DMS 273 treated with DMSO at 0.1 percent for 48 hours (cell line): ENCODE measurements around the gene GAB2.

Experiments
- DNase-seq: peaks from one replicate; lab custom pipeline; 2025; lab: John Stamatoyannopoulos, UW

The GAB2 gene

DNA sequence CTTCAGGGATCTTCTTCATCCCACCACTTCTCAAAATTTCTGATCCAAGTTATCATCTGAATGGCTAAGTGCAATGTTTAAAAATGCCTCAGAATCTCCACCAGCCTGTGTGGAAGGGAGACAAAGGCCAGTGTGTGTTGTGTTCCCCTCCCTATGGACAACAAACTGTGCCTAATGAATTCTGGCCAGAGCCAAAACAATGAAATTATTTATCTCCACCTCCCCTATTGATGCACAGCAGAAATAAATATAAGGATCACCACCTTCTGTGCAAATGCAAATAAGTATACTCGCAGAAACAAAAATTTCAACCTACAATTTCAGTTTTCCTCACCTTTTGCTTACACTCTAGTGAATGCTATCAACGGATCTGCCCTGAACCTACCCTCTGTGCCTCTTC, 75.8 kb downstream of the GAB2 start:
- DNase-seq, result no peak

DNA sequence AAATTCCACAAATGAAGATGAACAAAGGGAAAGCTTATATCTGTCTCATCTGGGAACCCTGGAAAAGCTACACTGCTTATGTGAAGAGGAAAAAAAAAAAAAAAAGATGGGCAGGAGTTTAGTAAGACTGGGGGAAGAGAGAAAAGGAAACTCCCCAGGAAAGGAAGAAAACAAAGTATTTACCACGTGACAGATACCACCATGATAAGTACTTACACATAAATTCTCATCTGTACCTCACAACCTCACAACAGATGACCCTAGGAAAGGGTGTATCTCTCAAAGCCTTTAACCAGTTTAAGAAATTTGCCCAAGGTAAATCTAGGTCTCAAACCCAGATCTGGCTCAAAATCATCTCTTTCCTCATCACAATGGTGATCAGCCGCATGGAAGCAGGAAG, 77.1 kb downstream of the GAB2 start:
- DNase-seq, result no peak

DNA sequence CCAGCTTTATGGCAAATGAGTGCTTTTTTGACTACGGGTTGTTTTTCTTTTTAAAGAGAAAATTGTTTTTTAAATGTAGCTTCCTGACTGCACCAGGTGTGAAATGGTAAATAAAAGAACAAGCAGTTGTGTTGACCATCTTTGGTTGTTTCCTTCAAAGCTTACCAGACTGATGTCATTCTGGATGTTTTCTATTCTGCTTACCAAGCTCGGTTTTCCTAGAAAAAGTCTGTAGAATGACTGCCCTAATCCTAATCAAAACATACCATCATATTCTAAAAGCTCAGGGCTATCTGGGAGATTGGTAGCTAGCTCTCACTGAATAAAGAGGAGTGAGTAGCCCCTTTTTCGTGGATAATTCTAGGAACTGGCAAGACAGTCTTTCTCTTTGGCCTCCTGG, 77.7 kb downstream of the GAB2 start:
- no peak for DNase-seq

DNA sequence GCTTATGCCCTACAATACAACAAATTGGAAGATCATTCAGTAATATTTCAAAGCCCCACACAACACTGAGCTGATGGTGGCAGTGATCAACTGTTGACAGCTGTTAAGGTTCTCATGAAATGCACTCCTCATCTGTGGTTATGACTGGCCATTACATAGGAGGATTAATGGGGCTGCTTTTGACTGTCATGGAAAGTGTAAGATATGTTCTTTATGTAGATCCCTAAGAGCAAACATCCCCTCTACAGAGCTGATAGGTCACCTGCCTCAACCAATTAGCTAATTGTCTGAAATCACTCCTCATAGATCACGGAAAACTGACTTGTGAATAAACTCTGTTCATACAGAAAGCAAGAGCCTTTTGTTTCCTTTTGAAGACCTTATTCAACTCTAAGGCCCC, 78.1 kb downstream of the GAB2 start:
- no peak for DNase-seq

DNA sequence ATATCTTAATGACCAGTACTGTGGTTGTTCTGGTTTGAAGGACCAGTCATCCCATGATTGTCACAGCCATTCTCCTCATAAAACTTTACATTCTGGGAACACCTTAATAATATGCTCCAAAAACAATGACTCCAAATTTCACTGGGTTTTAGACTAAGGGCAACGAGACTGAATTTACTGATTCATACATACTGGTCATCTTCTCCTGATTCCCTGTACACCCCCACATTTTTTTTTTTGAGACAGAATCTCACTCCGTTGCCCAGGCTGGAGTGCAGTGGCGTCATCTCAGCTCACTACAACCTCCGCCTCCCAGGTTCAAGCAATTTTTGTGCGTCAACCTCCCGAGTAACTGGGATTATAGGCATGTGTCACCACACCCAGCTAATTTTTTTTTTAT, 78.9 kb downstream of the GAB2 start:
- DNase-seq, result no peak

DNA sequence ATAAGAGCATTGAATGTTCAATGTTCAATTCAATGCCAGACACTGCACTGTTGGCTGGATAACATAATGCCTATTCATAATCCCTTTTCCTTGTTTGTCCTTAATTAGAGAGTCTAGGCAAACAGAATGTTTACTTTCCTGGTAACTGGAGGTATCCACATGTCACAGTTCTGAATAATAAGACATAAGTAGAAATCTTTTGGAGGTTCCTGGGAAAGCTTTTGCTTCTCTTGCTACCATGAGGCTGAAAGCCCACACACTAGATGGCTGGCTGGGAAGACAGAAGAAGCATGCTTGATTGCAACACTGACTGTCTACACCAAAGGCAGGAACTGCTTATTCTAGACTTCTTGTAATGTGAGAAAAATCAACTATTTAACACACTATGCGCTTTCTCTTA, 79.5 kb downstream of the GAB2 start:
- DNase-seq, result no peak

DNA sequence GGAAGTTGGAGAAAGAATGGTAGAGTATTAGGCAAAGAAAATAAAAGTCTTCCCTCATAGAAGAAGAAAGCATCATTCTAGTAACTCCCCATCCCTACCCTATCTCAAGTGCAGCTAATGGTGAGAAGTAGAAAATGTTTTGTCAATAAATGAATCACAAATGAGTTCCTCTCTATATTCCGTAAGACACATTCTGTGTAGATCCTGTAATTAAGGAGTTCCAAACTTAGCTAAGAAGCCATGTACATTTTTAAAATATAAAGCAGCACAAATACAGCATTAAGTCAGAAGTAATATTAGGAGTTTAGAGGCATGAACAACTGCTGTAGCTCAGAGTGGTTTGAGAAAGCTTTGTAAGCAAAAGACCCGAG, 80.1 kb downstream of the GAB2 start:
- DNase-seq, result no peak

DNA sequence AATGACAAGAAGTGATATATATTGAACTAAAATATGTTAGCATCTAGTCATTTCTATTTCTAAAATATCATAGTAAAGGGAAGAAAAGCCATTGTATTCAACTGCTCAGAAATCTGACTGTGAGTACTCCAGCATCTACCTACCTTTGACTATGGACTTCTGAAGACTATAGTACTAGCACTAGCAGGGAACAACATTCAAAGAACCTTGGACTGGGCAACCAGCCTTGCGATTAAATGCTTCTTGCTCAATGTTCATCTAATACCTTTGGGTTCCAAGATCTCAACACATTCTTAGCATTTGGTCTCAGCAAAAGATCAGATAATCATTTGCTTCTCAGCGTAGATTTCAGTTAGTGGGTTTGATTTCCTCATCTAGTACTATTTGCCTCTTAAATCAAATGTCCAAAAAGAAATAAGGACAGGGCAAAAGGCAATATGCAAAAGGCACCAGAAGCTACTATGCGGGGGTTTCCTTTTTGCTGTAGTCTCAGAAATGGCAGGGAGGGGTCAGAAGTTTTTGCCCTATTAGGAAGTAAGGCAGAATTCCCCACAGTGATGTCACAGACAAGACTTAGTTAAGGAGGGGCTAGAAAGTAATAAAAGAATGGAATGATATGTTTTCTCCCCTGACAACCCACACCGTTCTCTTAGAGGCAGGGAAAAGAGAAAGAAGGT, 80.6 kb downstream of the GAB2 start:
- DNase-seq, result no peak

DNA sequence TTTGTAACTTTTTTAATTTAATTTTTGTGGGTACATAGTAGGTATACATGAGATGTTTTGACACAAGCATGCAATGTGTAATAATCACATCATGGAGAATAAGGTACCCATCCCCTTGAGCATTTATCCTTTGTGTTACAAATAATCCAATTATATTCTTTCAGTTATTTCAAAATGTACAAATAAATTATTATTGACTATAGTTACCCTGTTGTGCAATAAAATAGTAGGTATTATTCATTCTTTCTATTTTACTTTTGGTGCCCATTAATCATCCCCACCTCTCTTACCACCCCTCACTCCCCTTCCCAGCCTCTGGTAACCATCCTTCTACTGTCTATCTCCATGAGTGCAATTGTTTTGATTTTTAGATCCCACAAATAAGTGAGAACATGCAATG, 83.5 kb downstream of the GAB2 start:
- no peak for DNase-seq

DNA sequence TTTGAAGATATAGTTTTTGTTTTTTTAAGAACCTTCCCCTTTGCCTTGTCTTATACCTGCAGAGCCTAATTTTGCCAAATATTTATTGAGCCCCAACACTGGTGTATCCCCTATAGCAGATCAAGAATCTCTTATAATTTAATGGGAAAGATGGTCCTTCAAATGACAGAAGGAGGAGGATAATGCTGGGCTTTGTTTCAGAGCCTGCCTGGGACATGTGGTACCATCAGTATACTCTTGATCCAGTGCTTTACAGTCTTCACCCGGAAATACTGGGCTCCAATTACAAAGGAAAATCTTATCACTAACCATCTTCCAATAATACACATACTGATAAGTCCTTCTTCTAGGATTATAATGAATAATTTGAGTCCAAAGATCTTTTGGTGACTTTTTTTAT, 84.7 kb downstream of the GAB2 start:
- DNase-seq, result no peak

DNA sequence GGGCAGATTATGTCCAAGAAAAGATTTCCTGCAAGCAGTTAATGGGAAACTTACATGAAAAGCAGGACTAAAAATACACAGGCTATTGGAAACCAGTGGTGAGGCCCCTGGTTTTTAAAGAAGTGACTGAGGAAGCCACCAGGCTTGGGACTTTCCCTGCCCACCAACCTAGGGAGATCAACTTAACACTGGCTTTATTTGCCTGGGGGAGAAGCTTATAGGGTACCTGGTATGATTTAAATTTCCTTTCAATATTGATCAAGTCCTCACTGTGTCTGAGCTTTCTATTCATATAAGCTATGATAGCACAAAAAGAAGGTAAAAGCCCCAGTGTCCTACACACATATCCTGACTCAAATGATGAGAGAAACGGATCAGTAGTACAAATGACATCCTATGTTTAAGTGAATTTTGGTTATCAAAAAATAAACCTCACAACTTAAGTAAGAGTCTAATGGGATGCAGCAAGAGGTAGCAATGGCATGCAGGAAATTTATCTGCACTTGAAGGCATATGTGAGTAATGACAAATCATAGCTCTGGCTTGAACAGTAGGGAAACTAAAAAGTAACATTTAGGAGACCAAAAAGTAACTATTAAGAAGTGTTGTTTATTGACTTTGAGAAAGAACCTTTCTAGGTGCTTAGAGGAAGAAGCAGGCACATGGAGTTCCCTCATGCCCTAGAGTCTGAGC, 85.3 kb downstream of the GAB2 start:
- no peak for DNase-seq

DNA sequence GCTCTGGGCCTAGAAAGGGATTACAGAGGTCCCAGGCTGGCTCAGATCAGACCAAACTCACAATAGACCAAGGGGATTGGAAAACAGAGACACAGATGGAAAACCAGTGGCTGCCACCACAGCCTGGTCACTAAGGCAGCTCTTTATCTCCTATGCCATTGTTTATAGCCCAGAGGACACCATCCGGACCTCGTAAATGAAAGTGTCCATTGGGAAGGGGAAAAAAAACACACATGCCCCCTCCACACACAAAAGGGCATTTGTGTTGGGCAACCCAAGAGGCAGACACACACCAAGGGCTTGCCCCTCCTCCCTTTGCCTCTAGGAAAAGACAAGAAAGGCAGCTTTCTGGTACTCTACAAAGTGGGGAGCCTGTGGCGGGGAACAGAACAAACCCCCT, 85.9 kb downstream of the GAB2 start:
- no peak for DNase-seq

DNA sequence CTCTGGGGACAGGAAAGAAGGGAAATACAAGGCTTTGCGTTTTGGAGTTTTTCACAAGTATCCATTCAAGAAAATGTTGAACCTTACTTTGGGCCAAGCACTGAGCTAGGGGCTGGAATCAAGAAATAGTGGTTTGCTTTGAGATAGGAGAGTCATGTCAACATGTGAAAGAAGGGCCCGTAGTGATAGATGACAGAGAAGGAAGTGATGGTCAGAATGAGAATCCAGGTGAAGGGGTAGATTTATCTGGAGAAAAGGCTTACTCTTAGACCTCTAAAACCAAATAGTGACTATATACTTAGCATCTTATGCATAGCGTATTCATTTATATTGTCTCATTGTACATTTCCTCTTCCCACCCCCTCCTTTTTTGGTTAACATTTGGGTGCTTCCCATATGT, 87.3 kb downstream of the GAB2 start:
- no peak for DNase-seq

DNA sequence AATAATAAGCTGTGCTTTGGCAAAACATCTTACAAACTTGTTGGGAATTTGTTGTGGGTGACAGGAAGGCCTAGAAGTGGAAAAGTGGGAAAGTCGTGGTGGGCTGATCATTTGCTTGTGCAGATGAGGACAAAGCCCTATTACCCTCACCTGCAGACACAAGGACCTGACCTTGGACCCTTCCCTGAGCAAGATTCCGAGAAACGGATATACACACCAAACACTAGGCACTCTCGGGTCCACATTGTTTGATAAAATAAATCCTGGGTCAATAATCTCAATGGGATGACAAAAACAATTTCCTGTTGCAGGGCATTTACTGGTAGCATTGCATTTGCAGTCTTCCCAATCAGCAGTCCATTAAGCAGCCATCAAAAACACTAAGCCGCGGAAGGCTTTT, 89.7 kb downstream of the GAB2 start:
- no peak for DNase-seq

DNA sequence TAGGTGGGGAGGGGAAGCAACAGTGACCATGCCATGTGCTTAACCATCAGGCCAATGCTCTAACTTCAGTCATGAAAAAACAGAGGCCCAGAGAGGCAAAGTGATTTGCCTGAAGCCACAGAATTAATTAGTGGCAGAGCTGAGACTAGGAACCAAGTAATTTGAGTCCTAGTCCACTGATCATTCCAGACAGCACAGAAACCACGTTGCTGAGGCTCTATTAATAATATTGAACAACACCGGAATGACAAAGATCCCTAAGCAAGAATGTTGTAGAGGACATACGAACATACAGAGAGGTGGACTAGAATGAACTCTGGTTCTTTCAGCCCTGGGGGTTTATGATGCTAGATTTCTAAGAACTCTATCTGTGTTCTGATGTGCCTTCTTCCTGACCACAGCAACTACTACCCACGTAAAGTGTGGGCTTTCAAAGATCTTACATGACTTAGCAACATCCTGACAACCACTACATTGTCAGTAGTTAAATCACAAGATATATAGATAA, 92.3 kb downstream of the GAB2 start:
- DNase-seq, result no peak

DNA sequence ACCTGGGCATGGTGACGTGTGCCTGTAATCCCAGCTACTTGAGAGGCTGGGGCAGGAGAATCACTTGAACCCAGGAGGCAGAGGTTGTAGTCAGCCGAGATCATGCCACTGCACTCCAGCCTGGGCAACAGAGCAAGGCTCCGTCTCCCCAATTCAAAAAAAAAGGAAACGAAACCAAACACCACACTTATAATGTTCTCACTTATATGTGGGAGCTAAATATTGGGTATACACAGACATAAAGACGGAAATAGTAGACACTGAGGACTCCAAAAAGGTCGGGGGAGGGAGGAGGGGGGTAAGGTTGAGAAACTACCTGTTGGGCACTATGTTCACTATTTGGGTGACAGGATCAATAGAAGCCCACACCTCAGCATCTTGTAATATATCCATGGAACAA, 94.3 kb downstream of the GAB2 start:
- no peak for DNase-seq

DNA sequence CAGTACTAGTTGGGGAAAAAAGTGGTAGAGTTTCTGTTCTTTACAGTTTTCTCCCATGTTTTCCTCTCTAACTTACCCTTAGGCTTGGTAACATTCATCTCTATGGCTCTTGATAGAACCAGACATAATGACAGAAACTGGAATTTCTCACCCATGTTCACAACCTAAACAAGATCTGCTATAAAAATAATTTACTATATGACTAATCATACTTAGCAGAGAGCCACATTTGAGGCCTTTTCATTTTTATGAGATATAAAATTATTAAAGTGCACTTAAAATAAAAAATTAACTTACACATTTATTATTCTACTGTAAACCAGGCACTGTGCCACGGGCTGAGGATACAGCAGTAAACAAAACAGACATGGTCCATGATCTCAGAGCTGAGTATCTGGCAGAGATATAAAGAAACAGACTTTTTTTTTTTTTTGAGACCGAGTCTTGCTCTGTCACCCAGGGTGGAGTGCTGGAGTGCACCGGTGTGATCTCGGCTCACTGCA, 98.1 kb downstream of the GAB2 start:
- DNase-seq, result no peak

DNA sequence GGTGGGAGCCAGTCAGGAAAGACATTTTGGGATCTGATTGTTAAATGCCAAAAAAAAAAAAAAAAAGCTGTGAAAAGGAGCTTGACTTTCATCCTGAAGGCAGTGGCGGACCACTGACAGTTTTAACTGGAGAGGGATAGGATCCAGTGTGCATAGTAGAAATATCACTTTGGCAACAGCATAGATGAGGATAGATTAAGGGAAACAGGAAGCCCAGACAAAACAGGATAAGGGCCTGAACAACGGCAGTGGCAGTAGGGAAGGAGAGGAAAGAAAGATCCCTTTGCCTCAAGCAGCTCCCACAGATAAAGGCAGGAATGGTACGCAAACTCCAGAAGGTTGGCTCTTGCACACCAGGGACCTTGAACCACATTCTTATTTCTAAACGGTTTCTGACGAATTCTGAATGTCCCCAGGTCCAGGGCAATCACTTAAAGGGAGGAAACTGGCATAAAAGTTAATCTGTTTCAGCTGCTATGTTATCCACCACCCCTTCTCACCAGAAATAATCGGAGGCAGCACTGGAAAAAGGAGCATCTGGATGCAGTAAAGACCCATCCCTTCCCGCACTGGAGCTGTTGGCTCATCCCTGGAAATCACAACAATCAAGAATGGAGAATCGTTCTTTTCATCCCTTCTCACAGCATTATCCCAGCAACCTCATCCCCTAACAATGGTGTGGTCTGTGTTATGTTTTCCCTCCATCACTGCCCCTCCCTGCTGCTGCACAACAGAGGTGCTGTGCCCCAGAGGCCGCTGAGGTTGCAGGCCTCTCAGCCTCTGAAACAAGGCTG, 99.1 kb downstream of the GAB2 start:
- DNase-seq, result no peak

DNA sequence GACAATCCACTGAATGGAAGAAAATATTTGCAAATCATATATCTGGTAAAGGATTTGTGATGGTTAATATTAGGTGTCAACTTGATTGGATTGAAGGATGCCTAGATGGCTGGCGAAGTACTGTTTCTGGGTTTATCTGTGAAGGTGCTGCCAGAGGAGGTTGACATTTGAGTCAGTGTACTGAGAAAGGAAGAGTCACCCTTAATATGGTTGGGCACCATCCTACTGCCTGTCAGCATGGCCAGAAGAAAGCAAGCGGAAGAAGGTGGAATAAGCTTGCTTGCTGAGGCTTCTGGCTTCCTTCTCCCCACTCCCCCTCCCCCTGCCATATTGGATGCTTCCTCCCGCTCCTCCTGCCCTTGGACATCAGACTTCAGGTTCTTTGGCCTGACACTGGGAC, 101.9 kb downstream of the GAB2 start:
- no peak for DNase-seq

DNA sequence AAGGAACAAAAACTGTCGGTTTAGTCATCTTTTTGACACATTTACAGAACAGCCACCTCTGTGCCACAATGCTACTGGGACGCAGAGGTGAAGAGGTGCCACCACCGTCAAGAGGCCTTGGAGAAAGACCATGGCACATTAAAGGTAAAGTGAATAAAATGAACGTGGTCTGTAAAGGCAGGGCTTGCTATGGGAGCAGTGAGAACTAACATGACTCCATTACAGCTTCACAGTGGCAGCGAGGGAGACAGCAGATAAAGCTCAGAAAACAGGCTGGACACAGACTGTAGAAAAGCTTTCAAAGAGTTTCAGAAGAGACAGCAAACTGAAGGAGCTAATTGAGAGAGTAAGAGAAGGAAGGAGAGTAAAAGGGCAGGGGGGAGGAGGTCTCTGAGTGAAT, 102.9 kb downstream of the GAB2 start:
- DNase-seq, result no peak

DNA sequence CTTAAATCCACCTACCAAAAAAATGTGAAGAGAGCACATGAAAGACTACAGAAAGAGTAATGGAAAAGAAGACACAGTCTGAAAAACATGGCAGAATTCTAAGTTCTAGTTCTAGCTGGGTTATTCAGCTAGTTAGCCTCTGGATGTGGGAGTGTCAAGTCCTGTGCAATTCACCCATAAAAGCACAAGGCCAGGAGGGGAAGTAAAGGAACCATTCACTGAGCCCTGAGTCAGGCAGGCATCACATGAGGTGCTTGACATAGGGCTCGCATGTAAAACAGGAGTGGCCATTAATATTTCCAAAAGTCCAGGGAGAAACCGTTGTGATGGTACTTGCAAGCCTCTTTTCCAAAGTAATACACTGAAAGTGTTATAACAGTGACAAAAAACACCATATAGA, 103.7 kb downstream of the GAB2 start:
- no peak for DNase-seq

DNA sequence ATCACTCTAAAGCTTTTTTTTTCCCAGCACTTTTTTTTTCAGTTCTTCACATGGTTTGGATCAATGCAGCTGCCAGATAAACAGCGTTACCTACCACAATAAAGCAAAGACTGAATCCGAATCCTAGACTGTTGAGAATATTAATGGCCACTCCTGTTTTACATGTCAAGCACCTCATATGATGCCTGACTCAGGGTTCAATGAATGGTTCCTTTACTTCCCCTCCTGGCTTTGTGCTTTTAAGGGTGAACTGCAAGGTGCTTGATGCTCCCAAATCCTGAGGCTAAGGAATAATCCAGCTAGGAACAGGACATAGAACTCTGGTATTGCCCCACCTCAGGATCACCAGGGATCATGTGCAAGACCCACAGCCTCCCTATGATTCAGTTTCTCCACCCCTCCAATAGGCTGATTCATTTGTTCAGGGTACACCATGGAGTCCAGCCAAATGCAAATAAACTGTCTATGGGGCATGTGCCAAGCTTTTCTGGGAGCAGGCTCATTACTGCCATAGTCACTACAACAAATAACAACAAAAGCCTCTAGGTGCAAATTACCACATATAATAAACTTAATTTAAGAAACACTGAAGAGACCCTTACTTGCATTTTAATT, 104.3 kb downstream of the GAB2 start:
- DNase-seq, result no peak

DNA sequence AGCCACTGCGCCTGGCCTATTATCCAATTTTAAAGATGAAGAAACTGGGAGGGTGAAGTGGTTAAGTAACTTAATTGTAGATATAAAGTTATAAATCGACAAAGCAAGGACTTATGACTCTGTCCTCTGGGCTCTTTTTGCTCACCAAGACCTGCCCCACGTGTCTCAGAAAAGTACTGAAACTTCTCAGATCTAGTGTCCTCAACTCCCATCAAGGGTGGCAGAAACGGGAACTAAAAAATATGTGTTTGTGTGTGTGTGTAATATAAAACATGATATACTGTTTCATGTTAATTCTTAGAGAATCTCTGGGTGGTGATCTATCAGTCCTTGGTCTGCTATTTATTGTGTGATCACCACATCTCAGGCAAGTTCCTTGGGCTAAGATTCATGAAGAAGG, 104.9 kb downstream of the GAB2 start:
- no peak for DNase-seq
